NCI-H1048 (cell line): Measurements from ENCODE around the gene MAP3K15.

Experiments
- DNase-seq: peaks from one replicate; lab custom pipeline; 2025; lab: John Stamatoyannopoulos, UW

The MAP3K15 gene

DNA sequence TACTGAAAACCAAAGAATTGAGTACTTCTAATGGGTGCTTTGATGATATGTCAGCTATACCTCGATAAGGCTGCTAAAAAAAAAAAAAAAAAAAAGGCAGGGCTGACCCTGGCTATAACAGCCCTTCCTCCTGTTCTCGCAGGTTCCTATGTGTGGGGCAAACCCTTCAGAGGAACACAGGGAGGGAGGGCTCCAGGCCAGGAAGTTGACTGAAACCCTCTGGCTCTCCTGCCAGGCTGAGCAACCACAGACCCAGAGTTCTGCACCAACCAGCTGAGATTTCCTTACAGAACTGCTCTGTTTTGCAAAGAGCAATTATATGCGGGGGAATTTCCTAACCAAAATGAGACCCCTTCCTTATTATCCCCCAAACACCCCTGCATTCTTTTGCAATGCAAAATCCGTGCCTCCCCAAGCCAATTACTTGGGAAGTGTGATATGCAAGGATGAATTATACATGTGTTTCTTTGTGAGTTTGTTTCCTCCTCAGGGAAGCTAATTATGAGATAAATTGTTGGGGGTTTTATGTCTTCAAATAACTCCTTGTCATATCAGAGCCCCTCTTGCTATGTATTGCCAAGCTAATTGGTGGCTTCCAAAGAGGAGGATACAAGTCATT, 126.0 kb downstream of the MAP3K15 start:
- no peak for DNase-seq

DNA sequence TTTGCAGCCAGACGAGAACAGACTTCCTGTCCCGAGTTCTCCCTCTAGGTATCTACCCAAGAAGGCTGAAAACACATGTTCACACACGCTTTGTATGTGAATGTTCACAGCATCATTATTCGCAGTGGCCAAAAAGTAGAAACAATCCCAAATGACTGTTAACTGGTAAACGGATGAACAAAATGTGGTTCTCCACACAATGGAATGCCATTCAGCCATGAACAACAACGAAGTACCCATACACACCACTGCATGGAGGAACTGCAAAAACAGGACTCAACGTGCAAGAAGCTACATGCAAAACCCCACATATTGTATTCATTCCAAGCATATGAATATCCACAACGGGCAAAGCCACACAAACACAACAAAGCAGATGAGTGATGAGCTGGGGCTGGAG, 126.6 kb downstream of the MAP3K15 start:
- no peak for DNase-seq

DNA sequence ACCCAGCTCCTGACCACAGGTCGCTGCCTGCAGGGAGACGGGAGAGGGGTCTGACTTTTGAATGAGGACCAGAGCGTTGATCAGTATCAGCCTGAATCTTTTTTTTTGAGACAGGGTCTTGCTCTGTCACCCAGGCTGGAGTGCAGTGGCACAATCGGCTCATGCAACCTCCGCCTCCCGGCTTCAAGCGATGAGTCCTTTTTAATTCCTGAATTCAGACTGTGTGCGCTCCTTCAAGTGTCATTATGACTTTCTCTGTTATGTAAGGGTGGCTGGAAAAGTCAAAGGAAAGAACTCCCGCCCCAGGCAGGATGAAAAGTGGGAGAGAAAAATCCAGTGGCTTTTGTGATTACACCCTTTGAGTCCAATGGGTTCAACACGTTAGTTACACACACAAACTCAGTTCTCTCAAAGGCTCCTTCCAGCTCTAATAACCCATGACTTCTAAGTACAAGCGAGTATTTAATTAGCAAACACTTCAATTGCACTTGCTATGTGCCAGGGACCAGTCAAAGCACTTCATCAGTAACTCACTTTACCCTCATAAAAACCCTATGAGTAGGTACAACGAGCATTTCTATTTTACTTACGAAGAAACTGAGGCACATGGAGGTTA, 127.1 kb downstream of the MAP3K15 start:
- DNase-seq = no peak

DNA sequence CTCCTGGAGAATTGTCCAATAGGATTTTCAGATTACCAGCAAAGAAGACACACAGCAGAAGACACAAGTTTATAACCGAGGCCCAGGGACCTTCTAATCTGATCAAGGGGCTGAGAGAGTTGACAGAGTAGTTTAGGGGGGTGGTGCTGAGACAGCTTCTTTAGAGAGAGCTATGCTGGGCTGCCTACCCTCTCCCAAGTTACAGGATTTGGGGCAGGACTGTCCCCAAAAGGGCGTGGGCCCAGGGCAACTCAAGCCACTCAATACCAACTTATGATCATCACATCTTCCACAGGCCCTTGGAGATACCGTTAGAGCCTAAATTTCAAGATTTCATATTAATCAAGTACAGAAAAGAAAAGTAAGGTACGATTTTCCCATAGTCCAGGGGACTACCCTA, 128.6 kb downstream of the MAP3K15 start:
- DNase-seq = no peak

DNA sequence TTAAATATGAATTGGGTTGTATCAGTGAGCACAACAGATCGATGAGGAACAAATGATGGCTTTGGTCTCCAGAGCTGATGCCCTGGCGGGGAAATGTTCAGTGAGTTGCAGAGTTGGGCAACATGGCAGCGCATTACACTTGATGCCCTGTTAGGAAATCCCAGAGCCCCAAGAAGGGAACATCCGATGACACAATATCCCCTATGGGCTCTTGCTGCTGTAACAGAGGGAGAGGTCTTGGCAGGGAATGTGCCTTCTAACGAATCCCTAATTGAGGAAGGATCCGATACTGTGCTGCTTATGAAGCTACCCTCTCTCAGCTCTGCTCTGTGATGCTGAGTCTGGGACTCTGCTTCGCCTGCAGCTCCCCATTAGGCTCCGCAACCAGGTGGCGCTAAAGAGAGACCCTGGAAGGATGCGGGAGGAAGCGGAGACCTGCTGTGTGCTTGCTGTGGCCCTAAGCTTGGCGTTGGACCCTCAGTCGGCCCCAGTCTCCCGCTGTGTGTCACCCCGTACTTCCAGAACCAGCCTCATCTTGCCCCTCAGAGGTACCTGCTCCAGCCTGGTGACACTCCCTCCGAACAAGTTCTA, 132.7 kb downstream of the MAP3K15 start:
- DNase-seq = no peak

DNA sequence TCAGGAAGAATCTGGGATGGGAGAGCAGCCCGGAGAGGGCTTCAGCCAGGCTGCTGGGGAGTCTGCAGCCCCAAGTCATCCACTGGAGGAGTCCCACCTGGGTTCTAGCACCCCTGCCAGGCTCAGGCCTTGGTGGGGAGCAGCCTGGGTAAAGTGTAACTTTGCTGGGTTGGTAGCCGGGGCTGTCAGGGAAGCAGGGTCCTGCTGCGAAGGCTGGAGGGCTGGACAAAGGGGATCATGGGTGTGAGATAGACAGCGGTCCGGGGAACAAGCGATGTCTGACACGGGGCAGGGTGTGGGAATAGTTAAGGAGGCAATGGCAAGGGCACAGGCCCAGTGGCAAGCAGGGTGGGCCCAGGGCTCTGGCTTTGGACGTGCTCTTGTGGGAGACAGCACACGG, 134.0 kb downstream of the MAP3K15 start:
- no peak for DNase-seq

DNA sequence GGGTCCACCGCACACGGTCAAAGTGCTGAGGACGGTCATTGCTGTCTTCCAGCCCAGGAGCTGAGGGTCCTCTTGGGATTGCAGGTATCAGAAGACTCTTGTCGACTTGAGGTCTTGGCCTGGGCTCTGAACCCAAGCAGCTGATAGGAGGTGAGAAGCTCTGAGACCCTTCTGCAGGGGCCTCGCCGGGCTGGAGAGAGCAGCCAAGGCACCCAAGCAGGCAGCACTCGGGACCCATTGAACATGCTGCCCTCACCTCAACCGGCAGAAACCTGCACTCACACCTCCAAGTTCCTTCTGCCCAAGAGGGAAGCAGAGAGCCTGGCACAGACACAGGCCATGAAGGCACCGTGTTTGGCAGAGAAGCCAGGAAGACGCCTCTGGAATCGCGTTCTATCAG, 137.5 kb downstream of the MAP3K15 start:
- no peak for DNase-seq

DNA sequence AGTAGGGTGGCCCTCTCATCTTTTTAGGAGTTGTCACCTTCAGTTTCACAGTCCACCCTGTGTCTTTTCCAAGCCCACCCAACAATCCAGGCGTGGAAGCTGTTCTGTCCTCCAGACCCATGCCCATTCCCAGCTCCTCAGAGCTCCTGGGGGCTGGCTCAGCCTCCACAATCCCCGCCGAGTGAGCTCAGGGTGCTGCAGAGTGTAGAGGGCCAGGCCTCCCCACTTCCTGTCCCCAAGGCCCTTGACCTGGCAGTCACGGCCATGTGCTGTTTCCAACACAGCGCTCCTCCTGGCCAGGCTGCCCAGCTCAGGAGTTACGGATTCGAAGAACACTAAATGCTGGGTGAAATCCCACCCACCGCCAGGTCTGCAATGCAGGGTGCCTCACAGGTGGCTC, 139.8 kb downstream of the MAP3K15 start:
- no peak for DNase-seq

DNA sequence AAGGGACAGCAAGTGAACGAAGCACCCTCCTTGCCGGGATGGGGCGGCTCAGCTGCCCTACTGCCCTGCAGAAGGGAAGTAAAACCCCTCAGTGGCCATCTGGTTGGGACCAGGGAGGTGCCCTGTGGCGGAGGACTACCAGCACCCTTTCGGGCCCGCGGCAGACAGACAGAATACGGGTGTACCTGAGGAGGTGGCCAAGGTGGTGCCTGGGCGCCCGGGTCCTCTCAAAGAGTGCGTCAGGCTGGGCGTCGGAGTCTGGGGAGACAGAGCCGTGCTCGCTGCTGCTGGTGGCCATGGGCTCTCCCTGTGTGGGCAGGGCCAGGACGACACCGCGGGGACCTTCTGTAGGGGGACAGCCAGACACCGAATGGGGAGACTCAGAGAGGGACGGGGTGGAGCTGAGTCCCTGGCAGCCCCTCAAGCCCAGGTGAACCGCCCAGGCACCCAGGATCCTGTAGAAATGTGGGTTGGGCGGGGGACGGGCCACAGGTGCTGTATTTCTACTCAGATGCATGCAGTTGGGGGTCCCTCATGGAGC, 141.9 kb downstream of the MAP3K15 start:
- DNase-seq = no peak

DNA sequence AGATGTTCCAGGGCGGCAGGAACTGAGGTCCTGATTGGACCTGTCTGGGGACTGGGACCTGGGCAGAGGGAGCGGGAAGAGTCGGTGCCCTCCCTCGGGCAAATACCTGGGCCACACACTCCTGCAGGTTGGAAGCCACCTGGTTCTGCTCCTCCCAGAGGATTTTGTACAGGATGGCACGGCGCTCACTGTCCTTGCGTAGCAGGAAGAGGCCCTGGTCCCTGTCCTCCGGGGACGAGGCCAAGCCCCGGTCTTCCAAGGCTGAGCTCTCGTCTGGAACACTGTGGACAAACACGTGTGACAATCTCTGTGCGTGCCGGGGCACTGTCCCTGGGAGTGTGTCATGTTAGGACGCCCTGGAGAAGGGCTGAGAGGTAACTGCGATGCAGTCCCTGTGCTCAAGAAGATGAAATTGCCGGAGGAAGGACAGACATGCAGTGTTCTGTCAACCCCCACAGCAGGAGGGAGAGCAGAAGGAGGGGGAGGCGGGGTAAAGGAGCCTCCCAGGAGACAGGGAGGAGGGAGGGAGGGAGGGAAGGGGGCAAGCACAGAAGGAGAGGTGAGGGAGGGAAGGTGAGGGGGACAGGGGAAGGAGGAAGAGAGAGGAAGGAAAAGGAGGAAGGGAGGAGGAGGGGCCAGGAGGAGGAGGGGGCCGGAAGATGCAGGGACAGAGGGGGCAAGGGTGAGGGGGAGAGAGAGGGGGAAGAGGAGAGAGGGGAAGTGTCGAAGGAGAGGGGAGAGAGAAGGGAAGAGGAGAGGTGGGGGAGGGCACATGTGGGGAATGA, 142.6 kb downstream of the MAP3K15 start:
- DNase-seq = no peak

DNA sequence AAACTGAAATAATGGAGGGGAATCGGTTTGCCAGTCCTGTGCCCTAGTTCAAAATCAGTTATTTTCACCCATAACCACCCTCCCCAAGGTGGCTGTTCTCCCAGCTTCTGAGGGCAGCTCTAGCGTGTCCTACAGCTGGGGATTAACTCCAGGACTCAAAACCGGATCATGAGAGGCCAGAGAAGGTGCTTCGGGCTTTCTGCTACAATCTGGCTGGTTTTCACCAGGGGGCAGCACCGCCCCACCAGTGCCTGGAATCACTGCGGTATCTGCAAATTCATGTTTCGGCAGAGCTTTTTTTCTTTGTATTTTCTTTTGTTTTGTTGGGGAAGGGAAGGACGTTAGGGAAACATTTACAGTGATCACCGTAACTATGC, 143.2 kb downstream of the MAP3K15 start:
- DNase-seq = no peak

DNA sequence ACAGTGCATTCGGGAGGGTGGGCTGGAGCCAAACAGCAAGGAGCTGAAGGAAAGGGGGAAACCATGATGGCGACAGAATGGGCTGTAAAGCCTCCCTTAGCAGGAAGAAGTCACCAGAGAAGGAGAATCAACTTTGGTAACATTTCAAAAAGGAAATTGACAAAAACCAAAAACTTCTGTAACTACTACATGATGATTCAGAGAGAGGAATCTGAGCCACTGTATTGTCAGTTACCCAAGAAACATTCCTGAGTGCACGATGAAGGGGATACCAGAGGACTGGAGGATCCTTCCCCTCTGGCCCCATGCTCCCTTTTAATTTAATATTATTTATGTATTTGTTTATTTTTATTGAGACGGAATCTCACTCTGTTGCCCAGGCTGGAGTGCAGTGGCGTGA, 145.2 kb downstream of the MAP3K15 start:
- DNase-seq = no peak

DNA sequence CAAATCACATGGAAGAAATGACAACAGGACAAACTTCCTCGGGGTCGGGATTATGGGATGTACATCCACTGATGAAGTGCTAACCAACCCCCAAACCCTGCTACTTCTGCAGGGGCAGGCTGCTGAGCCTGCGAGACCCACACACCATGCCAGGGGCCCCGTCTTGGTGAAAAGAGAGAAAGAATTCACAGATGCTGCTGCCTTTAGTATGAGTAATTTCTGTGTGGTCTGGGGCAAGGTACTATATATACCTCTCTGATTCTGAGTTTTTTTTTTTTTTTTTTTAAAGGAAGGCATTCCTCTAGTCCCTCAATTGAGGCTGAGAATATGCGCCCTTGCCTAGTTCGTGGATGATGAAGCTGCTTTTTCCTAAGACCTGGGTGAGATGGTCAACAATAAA, 146.7 kb downstream of the MAP3K15 start:
- no peak for DNase-seq

DNA sequence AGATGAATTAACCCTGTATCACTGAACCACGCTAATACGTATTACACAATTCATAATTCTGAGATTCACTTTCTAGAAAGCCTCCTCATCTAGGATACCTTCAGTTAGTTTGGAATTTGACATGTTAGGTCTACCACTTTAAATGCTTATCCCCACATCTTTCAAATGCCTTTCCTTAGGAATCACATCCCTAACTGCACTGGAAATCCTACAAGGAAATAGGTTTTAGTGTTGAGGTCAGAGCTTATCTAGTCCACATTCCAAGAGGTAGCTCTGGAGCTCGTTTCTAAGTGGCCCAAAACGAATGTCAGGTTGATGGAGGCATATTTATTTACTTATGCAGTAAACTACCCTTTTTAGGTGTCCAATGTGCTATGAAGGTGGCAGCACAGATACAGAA, 153.6 kb downstream of the MAP3K15 start:
- no peak for DNase-seq

DNA sequence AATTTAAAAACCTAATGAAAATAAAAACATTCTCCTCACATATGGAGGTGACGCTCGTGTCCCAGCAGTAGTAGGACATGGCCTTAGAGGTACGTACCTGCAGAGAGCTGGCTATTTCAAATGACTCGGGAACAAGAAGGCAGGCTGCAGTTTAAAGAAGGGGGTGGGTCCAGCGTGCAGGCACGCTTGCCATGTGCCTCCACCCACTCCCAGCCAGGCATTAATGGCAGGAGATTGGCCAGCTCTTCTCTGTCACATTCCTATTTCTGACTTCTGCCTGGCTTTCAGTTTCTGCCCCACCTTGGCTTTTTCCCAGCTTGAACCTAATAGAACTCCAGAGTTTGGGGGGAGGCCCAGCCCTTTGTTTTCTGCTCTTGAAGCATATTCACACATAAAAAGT, 154.4 kb downstream of the MAP3K15 start:
- DNase-seq = no peak

DNA sequence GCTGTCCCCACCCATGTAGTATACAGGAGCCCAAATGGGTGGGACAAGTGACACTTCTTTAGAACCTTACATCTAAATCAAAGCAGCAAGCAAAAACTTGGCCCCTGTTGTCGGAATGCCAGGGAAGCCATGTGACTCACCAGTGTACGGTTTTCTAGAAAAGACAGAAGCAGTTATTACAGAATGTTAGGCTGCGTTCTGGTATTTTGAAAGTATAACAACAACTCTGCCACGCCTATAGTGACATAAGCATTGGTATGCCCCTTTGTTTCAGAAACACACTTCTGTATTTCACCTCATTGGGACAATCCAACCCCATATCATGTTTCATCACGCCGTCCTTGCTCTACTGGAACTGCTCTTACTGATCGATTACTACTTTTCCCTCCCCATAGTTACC, 156.8 kb downstream of the MAP3K15 start:
- no peak for DNase-seq

DNA sequence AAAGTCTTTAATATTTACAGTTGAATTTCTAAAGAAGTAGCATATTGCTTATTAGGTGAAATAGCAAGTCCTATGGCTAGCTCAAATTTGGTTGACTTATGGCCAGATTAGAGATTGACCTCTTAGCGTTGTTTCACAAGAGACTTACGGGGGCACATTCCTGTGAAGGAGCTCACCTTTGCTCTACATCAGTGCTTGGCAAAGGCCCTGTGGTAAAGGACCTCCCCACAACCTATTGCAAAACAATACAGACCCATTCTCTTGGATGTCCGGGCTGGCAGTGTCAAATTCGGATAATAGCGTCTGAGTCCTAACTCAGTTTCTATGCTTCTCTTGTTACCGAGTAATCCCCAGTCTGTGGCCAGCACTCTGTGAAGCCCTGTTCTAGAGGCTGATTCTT, 160.7 kb downstream of the MAP3K15 start:
- no peak for DNase-seq

DNA sequence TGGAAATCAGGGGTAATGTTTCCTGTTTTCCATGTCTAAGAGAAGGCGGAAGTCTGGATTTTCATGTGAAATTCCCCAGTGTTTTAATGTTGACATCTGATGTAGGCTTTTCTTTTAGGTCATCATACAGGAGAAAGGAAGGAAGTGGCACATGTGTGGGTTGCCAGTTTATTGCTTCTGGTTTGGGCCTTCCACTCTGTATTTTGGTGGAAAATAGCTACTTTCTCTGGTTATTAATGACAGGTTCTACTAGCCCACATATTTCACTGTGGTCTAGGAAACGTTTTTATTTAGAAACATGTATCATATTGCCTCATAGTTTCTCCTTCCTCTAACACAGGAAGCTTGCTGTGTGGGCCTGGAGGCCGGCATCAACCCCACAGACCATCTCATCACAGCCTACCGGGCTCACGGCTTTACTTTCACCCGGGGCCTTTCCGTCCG, 164.3 kb downstream of the MAP3K15 start:
- no peak for DNase-seq

DNA sequence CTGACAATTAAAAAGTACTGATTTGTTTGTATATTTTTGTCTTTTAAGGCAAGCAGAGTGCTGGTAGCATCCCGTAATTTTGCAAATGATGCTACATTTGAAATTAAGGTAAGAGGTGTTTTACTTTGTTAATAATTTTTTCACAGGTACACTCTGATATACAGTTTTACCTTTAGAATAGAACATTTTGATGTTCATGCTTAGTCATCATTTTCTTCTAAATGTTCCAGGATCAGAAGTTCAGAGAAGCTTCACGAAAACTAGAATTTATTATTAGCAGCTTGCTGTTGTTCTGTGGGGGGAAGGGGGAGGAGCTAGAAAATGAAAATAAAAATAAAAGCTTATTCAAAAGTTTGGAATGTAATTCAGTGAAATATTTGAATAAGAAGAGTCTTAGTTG, 166.0 kb downstream of the MAP3K15 start:
- no peak for DNase-seq

DNA sequence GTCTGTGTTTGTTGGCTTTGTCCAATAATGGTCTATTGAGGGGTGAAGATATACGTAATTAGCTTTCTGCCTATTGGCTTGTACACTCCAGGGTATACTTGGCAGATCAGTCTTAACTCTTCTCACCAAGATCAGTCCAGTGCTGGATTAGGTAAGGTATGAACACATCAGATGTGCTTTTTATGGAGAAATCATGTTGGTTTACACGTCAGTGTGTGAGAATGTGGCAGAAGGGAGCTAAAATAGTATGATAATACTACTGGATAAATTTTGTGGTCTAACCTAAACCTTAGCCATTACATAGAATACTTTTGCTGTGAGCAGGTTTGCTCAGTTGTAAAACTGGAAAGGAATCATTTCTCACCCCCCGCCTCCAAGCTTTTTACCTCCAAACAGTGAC, 167.4 kb downstream of the MAP3K15 start:
- no peak for DNase-seq

DNA sequence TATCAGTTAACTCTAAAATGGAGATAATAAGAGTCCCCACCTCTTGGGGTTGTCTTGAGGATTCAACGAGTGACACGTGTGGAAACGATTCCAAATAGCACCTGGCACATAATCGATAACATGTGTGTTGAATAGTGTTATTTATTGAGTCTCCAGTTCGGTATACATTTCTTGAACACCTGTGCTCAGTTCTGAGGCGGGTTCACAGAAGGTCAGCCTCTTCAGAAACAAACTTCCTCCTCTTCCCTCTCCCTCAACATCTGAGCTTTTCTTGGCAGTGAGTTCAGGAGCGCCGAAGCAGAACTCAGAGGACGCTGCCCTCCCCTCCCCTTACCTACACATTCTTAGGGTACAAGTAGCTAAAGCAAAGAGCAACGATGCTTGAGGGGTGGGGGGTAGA, 170.6 kb downstream of the MAP3K15 start:
- no peak for DNase-seq

DNA sequence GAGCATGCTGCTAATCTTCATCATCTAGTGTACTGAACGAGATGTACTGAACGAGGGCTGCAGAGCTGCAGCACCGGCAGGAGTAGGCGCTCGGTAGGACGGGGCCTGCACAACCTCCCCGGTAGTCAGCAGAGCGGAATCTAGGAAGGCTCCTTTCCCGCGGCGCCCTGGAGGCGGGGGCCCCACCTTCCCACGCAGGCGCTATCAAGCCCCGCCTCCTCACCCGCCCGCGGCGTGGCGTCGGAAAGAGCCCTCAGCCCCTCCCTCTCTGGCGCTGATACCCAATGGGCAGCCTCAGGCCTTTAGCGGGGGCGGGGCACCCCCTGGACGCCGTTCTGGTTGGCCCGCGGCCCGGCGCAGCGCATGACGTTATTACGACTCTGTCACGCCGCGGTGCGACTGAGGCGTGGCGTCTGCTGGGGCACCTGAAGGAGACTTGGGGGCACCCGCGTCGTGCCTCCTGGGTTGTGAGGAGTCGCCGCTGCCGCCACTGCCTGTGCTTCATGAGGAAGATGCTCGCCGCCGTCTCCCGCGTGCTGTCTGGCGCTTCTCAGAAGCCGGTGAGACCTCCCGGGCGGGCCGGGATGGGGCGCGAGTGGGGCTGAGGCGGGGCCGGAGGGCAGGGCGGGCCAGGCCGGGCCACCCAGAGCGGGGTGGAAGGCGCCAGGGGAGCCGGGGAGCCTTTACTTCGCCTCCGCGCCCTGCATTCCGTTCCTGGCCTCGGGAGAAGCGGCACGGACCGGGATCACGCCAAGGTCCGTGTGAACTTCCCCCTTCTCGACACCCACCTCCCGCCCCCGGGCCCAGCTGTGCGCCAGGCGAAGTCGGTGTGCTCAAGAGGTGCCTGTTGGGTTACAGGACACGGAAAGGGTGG, 171.5 kb downstream of the MAP3K15 start, which contains the start of gene PDHA1:
PDHA1 (plus strand) TSS at position 393 of the 874 bp plus-strand sequence; CDS start at position 504, 111 bp downstream.
- DNase-seq = peak; percentile 74
